Endothelial cell of umbilical vein (primary cell): ENCODE data around the gene EFNA2. TPM values are rescaled to one million over a fixed set of nuclear protein-coding genes. Genes with fewer than 3 reads are reported as not detected.

Experiments used
- BruUV-seq: library from RNA; stranded (reverse); fragments of 400-500 nt; replicated peaks from 2 replicates; lab custom pipeline; 2021; lab: Mats Ljungman, UMichigan
- CTCF ChIA-PET: fragments of 300-600, 350-600 bp; sonication (Branson Sonifier 250); formaldehyde crosslinking; loops from one replicate; lab custom pipeline; 2021; ENCODE audit warnings: antibody characterized with exemption, inconsistent platforms; lab: Charles Lee
- POLR2A ChIA-PET: fragments of 300-600, 350-600 bp; sonication (Branson Sonifier 250); formaldehyde crosslinking; loops from one replicate; lab custom pipeline; 2021; ENCODE audit warnings: antibody characterized with exemption, inconsistent platforms; lab: Charles Lee
- DNase-seq: peaks from one replicate; pipeline ENCODE4 v3.0.0-alpha.2; 2011; ENCODE audit warnings: low read depth, low spot score
- FAIRE-seq: peaks from 2 replicates; lab custom pipeline; 2011; peaks lifted over from hg19 to GRCh38; lab: Jason Lieb, UNC
- H2AFZ ChIP-seq: 2 replicates; pipeline ENCODE4 v1.6.0; 2012; ENCODE audit warnings: low read depth, low read length, control low read depth, inconsistent platforms
- H3K27ac ChIP-seq: 2 replicates; pipeline ENCODE4 v1.5.1; 2011; ENCODE audit warnings: low read depth, mild to moderate bottlenecking, control low read depth, low read length, moderate library complexity; ENCODE audit not compliant: insufficient read depth
- H3K27me3 ChIP-seq, 2 experiments: 2 replicates each; pipeline versions ENCODE4 v1.6.0 to v1.6.1; 2011; ENCODE audit warnings: low read length in 2 of 2, mixed read lengths in 1 of 2; ENCODE audit not compliant: control insufficient read depth in 2 of 2, insufficient read depth in 2 of 2
- H3K36me3 ChIP-seq, 2 experiments: 2 replicates in 1 of 2; 3 replicates in 1 of 2; pipeline ENCODE4 v1.5.1; 2011; ENCODE audit warnings: low read length in 2 of 2, mild to moderate bottlenecking in 1 of 2, moderate library complexity in 1 of 2; ENCODE audit not compliant: control insufficient read depth in 2 of 2, insufficient read depth in 2 of 2; ENCODE audit errors: extremely low read depth in 1 of 2
- H3K4me1 ChIP-seq: 3 replicates; pipeline ENCODE4 v1.5.1; 2011; ENCODE audit warnings: mild to moderate bottlenecking, low read length; ENCODE audit not compliant: control insufficient read depth, insufficient read depth; ENCODE audit errors: extremely low read depth
- H3K4me2 ChIP-seq: 2 replicates; pipeline ENCODE4 v1.6.1; 2011; ENCODE audit warnings: low read length, control low read depth, mixed read lengths; ENCODE audit not compliant: insufficient read depth
- H3K4me3 ChIP-seq, 3 experiments: fragments of 200-600 bp in 1 of 3; sonication (generic), shearing (Covaris generic) in 1 of 3; replicated peaks in 1 of 3; 2 replicates each; pipeline ENCODE4 v1.5.1; 2011 to 2016; ENCODE audit warnings: control low read depth in 3 of 3, low read length in 3 of 3, mild to moderate bottlenecking in 2 of 3, inconsistent platforms in 1 of 3, low read depth in 1 of 3, moderate library complexity in 1 of 3; ENCODE audit not compliant: insufficient read depth in 1 of 3
- H3K79me2 ChIP-seq: 2 replicates; pipeline ENCODE4 v1.6.0; 2012; ENCODE audit warnings: low read length, inconsistent platforms; ENCODE audit not compliant: control insufficient read depth, insufficient read depth
- H3K9ac ChIP-seq: replicated peaks from 2 replicates; pipeline ENCODE3; 2011; ENCODE audit warnings: low read length, control low read depth; ENCODE audit not compliant: insufficient read depth; ENCODE audit errors: extremely low read depth
- H3K9me1 ChIP-seq: replicated peaks from 3 replicates; pipeline ENCODE4 v1.6.0; 2011; ENCODE audit warnings: mild to moderate bottlenecking, low read length; ENCODE audit not compliant: control insufficient read depth, insufficient read depth; ENCODE audit errors: extremely low read depth
- H3K9me3 ChIP-seq: replicated peaks from 2 replicates; pipeline ENCODE4 v1.5.1; 2012; ENCODE audit warnings: low read length, inconsistent platforms; ENCODE audit not compliant: control insufficient read depth, insufficient read depth
- H4K20me1 ChIP-seq: replicated peaks from 2 replicates; pipeline ENCODE3; 2011; ENCODE audit warnings: mild to moderate bottlenecking, low read length; ENCODE audit not compliant: control insufficient read depth, insufficient read depth; ENCODE audit errors: extremely low read depth
- CTCF ChIP-seq, 2 donors: IDR thresholded peaks; 1 replicate in 1 of 2; 2 replicates in 1 of 2; pipeline ENCODE4 v1.5.1; 2011; ENCODE audit warnings: low read length in 2 of 2, mild to moderate bottlenecking in 2 of 2, moderate library complexity in 2 of 2, control low read depth in 1 of 2, inconsistent platforms in 1 of 2, low read depth in 1 of 2; ENCODE audit not compliant: insufficient read depth in 1 of 2; ENCODE audit errors: extremely low read depth in 1 of 2
- EZH2 ChIP-seq: IDR thresholded peaks from 2 replicates; pipeline ENCODE4 v1.6.1; 2012; ENCODE audit warnings: borderline replicate concordance, low read depth, mild to moderate bottlenecking, moderate library complexity, low read length, inconsistent platforms; ENCODE audit not compliant: severe bottlenecking
- FOS ChIP-seq: IDR thresholded peaks from 2 replicates; pipeline ENCODE4 v1.6.1; 2011; ENCODE audit warnings: mild to moderate bottlenecking, low read length, moderate library complexity, borderline replicate concordance; ENCODE audit not compliant: insufficient read depth
- GATA2 ChIP-seq: IDR thresholded peaks from 2 replicates; pipeline ENCODE4 v1.7.0; 2011; ENCODE audit warnings: low read depth, mild to moderate bottlenecking, moderate library complexity, mixed read lengths, low read length; ENCODE audit not compliant: insufficient read length, insufficient read depth
- JUN ChIP-seq: IDR thresholded peaks from 2 replicates; pipeline ENCODE4 v1.6.1; 2011; ENCODE audit warnings: borderline replicate concordance, low read depth; ENCODE audit not compliant: insufficient read length, insufficient read depth
- MAX ChIP-seq: IDR thresholded peaks from 2 replicates; pipeline ENCODE4 v1.6.1; 2011; ENCODE audit not compliant: insufficient read depth, insufficient read length
- MYC ChIP-seq: IDR thresholded peaks from one replicate; pipeline ENCODE4 v1.6.1; 2011; ENCODE audit warnings: mild to moderate bottlenecking, low read depth, low read length
- POLR2A ChIP-seq: IDR thresholded peaks from 2 replicates; pipeline ENCODE4 v1.6.1; 2012; ENCODE audit warnings: low read depth, mild to moderate bottlenecking, control low read depth, low read length
- POLR2AphosphoS5 ChIP-seq: IDR thresholded peaks from 2 replicates; pipeline ENCODE4 v1.6.1; 2012; ENCODE audit warnings: low read depth, mild to moderate bottlenecking, control low read depth, low read length, moderate library complexity; ENCODE audit not compliant: insufficient read depth
- dilution Hi-C: fragments of 300-500 bp; cut with MboI; formaldehyde crosslinking; loops from one replicate; pipeline ENCODE4 v1.15.0; 2019; ENCODE audit warnings: low sequenced_read_pairs; ENCODE audit not compliant: extremely low pct_ligation_motif_present
- intact Hi-C: fragments of 100-400 bp; cut with micrococcal nuclease; formaldehyde crosslinking; loops from one replicate; pipeline ENCODE4 v1.10.0; 2022
- polyA plus RNA-seq, 4 experiments: library from polyadenylated mRNA; depleted of rRNA in 3 of 4; stranded (reverse) in 3 of 4; unstranded in 1 of 4; fragments of >200 nt; gene quantifications; 2 replicates each; pipeline versions ENCODE4 v1.2.1 to v1.2.3, GENCODE V29; 2011 to 2012; ENCODE audit warnings: missing spikeins in 1 of 4
- total RNA-seq: library from RNA; stranded (reverse); gene quantifications from 2 replicates; pipeline ENCODE4 v1.2.3, GENCODE V29; 2021

Gene EFNA2
- total and polyA plus RNA-seq, 2 donors (not counting 3 experiments of a cell fraction or from before 2014, with no cell fraction given): 0.52 to 1.1 TPM

- POLR2A ChIA-PET: no interaction called here
- CTCF ChIA-PET: no interaction called here
- Histone ChIP-seq H3K36me3 (no peaks in the 10 kb centered on the region), H3K4me2 (no peak overlapping the region), H3K27me3 (no peaks in the 10 kb centered on the region), H3K4me1 (peaks cover 4% of the 10 kb centered on the region), H3K9me1 (no peaks in the 10 kb centered on the region), H4K20me1 (no peaks in the 10 kb centered on the region), H2AFZ (no peak overlapping the region), H3K4me3 (no peak overlapping the region), H3K79me2 (no peaks in the 10 kb centered on the region), H3K9me3 (no peaks in the 10 kb centered on the region), H3K9ac (no peak overlapping the region), H3K27ac (no peak overlapping the region)
- no peak for FAIRE-seq
- no peak for TF ChIP-seq EZH2
- no peak for TF ChIP-seq MAX
- no peak for TF ChIP-seq GATA2
- no peak for TF ChIP-seq CTCF (IDR thresholded peaks at IDR 0.05; ENCODE audit: extremely low read depth in 1 of 2, insufficient read depth in 1 of 2, low read depth in 1 of 2, low read length in 2 of 2)
- no peak for TF ChIP-seq FOS
- no peak for TF ChIP-seq POLR2AphosphoS5
- no peak for TF ChIP-seq MYC
- no peak for TF ChIP-seq POLR2A
- TF ChIP-seq JUN: no peak
- dilution Hi-C loops (no loop called here), intact Hi-C loops (no loop called here)
- no peak for DNase-seq
- no TSS peak for BruUV-seq
Measured at GRCh38 chr19:1293782-1294604, 8.3 kb downstream of the EFNA2 start.
